PC-3 (cell line): Measurements from ENCODE around the gene HDLBP. TPM values are rescaled to one million over a fixed set of nuclear protein-coding genes. Genes with fewer than 3 reads are reported as not detected.

Experiments
- ATAC-seq: fragments of 200-7000 bp; cut with Tn5 transposase; 2 replicates; pipeline ENCODE4 v1.9.1; 2020; ENCODE audit warnings: mild to moderate bottlenecking, moderate library complexity
- BruUV-seq: library from RNA; stranded (reverse); fragments of 400-500 nt; replicated peaks from 2 replicates; lab custom pipeline; 2021; lab: Mats Ljungman, UMichigan
- CTCF ChIA-PET: fragments of 300-600 bp; sonication (Branson Sonifier 250); formaldehyde crosslinking; loops from one replicate; lab custom pipeline; 2022; ENCODE audit warnings: antibody characterized with exemption; lab: Charles Lee
- POLR2A ChIA-PET: fragments of 300-600 bp; sonication (Branson Sonifier 250); formaldehyde crosslinking; loops from one replicate; lab custom pipeline; 2022; ENCODE audit warnings: antibody characterized with exemption; ENCODE audit not compliant: unreplicated experiment; lab: Charles Lee
- DNase-seq: peaks from one replicate; pipeline ENCODE4 v3.0.0-alpha.2; 2015
- H2AFZ ChIP-seq: fragments of 300-600 bp; sonication (generic); 2 replicates; pipeline ENCODE4 v1.6.0; 2016; ENCODE audit warnings: antibody characterized with exemption, low read length
- H3F3A ChIP-seq: fragments of 300-600 bp; sonication (generic); one replicate; pipeline ENCODE4 v1.6.0; 2017; ENCODE audit warnings: antibody characterized with exemption, low read length, control low read depth, mild to moderate bottlenecking; ENCODE audit not compliant: unreplicated experiment
- H3K27ac ChIP-seq: fragments of 300-600 bp; sonication (generic); 2 replicates; pipeline ENCODE4 v1.5.1; 2016; ENCODE audit warnings: mild to moderate bottlenecking, low read length
- H3K27me3 ChIP-seq: fragments of 300-600 bp; sonication (generic); 2 replicates; pipeline ENCODE4 v1.6.1; 2016; ENCODE audit warnings: low read length, mixed read lengths
- H3K36me3 ChIP-seq: fragments of 300-600 bp; sonication (generic); 2 replicates; pipeline ENCODE4 v1.6.1; 2016; ENCODE audit warnings: low read depth, mixed run types, low read length, mixed read lengths
- H3K4me1 ChIP-seq: fragments of 300-600 bp; sonication (generic); 2 replicates; pipeline ENCODE4 v1.5.1; 2016; ENCODE audit warnings: low read length; ENCODE audit not compliant: insufficient read depth
- H3K4me2 ChIP-seq: fragments of 300-600 bp; sonication (generic); 2 replicates; pipeline ENCODE4 v1.6.0; 2016; ENCODE audit warnings: low read length
- H3K4me3 ChIP-seq: fragments of 300-600 bp; sonication (generic); 2 replicates; pipeline ENCODE4 v1.5.1; 2016; ENCODE audit warnings: mild to moderate bottlenecking, low read length, mixed read lengths
- H3K79me2 ChIP-seq: fragments of 300-600 bp; sonication (generic); 2 replicates; pipeline ENCODE4 v1.6.1; 2017; ENCODE audit warnings: low read length, mixed read lengths
- H3K9ac ChIP-seq: fragments of 300-600 bp; sonication (generic); 2 replicates; pipeline ENCODE4 v1.6.0; 2016; ENCODE audit warnings: mild to moderate bottlenecking, low read length
- H3K9me2 ChIP-seq: fragments of 300-600 bp; sonication (generic); replicated peaks from 2 replicates; pipeline ENCODE4 v1.6.1; 2016; ENCODE audit warnings: mixed run types, low read length, mixed read lengths
- H3K9me3 ChIP-seq: fragments of 300-600 bp; sonication (generic); 2 replicates; pipeline ENCODE4 v1.6.1; 2016; ENCODE audit warnings: low read length, mixed read lengths
- H4K20me1 ChIP-seq: fragments of 300-600 bp; sonication (generic); 2 replicates; pipeline ENCODE4 v1.6.1; 2016; ENCODE audit warnings: low read length, mixed read lengths
- EZH2 ChIP-seq: fragments of 300-600 bp; sonication (generic); IDR thresholded peaks from one replicate; pipeline ENCODE4 v1.6.1; 2017; ENCODE audit warnings: antibody characterized with exemption, mild to moderate bottlenecking, low read length; ENCODE audit not compliant: unreplicated experiment
- EZH2phosphoT487 ChIP-seq: fragments of 300-600 bp; sonication (generic); IDR thresholded peaks from 2 replicates; pipeline ENCODE4 v1.6.1; 2018; ENCODE audit warnings: mild to moderate bottlenecking, antibody characterized with exemption, low read length, borderline replicate concordance
- intact Hi-C: fragments of 100-400 bp; cut with micrococcal nuclease; formaldehyde crosslinking; loops from 2 replicates; pipeline ENCODE4 v1.9.0; 2023
- total RNA-seq: library from RNA; depleted of rRNA; stranded (reverse); fragments of >200 nt; gene quantifications from 2 replicates; pipeline ENCODE4 v1.2.3, GENCODE V29; 2014; rRNA removed
- TF ChIP-seq, protein P1 (sequence below): fragments of 300-600 bp; sonication (generic); conservative IDR thresholded peaks from 2 replicates; pipeline ENCODE4 v1.5.1; 2017; ENCODE audit warnings: antibody characterized with exemption, low read depth, mild to moderate bottlenecking, low read length

Gene HDLBP
- total RNA-seq, 1 experiment from 2014 or later = 410 TPM

DNA sequence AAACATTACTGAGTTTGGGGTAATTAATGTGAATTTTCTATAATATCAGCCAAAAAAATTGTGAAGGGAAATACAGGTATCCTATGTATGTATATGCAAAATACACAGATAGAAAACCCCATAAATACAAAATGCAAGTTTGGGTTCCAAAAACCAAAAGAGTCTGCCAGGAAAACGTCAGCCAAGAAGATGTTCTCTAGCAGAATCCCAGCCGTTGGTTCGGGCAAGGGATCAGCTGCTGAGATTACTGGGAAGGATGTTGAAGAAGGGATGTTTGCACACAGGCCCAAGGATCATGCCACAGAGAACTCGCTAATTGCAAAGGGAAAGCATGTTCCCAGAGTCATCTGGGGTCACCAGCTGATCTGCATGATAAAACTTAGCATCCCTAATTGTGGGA is 136.5 kb downstream of the HDLBP start:
- H3K9me3 ChIP-seq = no peaks in the 10 kb centered on the region
- no peaks in the 10 kb centered on the region for H3F3A ChIP-seq
- H3K4me2 ChIP-seq = no peak overlapping the region
- no peak for TF ChIP-seq EZH2
- TF ChIP-seq, protein P1, sequence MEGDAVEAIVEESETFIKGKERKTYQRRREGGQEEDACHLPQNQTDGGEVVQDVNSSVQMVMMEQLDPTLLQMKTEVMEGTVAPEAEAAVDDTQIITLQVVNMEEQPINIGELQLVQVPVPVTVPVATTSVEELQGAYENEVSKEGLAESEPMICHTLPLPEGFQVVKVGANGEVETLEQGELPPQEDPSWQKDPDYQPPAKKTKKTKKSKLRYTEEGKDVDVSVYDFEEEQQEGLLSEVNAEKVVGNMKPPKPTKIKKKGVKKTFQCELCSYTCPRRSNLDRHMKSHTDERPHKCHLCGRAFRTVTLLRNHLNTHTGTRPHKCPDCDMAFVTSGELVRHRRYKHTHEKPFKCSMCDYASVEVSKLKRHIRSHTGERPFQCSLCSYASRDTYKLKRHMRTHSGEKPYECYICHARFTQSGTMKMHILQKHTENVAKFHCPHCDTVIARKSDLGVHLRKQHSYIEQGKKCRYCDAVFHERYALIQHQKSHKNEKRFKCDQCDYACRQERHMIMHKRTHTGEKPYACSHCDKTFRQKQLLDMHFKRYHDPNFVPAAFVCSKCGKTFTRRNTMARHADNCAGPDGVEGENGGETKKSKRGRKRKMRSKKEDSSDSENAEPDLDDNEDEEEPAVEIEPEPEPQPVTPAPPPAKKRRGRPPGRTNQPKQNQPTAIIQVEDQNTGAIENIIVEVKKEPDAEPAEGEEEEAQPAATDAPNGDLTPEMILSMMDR = no peak
- no peak for TF ChIP-seq EZH2phosphoT487
- no peaks in the 10 kb centered on the region for H3K4me1 ChIP-seq
- ATAC-seq = no peak
- BruUV-seq = no TSS peak
- no peaks in the 10 kb centered on the region for H3K36me3 ChIP-seq
- H4K20me1 ChIP-seq = no peaks in the 10 kb centered on the region
- no peak for DNase-seq
- POLR2A ChIA-PET = no interaction called here
- H3K79me2 ChIP-seq = no peaks in the 10 kb centered on the region
- CTCF ChIA-PET = no interaction called here
- H3K9ac ChIP-seq = no peak overlapping the region
- intact Hi-C loops = no loop called here
- no peaks in the 10 kb centered on the region for H3K27me3 ChIP-seq
- H3K27ac ChIP-seq = no peak overlapping the region
- no peaks in the 10 kb centered on the region for H3K9me2 ChIP-seq
- no peak overlapping the region for H3K4me3 ChIP-seq
- H2AFZ ChIP-seq = no peak overlapping the region

DNA sequence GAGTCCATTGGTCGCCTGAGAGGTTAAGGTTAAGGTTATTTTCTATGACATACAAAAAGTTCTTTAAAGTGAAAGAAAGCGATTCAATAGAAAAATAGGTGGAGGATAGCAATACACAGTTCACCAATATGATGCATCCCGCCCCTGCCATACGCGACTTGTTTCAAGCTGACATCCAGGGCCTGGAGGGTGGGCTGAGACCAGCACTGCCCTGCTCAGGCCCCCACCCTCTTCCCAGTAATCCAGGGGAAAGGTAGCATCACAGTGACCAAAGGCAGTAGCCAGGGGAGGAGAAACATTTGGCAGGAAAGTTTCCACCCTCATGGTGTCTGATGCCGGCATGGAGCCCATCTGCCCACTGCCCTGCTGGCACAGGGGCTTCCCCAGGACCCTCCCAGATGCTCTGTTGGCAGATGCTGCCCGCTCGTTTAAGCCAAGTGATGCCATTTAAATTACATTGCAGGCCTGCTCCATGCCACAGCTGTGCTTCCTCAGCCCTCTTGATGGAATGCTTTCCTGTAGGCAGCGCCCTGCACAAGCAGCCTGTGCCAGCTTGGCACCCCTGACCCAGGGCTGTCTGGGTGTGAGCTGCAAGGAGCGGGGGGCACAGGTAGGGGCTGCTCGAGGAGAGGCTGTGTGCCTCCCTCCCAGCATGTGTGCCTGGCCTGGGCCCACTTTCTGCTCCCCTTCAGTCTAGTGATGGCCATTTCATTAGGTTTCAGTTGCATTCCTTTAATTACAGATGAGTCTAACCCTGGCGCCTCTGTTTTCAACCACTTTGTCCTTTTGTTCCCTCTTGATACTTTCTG is 137.7 kb downstream of the HDLBP start:
- POLR2A ChIA-PET = no interaction called here
- Histone ChIP-seq H3K4me3 (no peak overlapping the region), H3K4me1 (no peaks in the 10 kb centered on the region), H2AFZ (no peak overlapping the region), H4K20me1 (no peaks in the 10 kb centered on the region), H3K27ac (no peak overlapping the region), H3K27me3 (no peaks in the 10 kb centered on the region), H3K36me3 (no peaks in the 10 kb centered on the region), H3K79me2 (no peaks in the 10 kb centered on the region), H3K9me2 (no peaks in the 10 kb centered on the region), H3F3A (no peaks in the 10 kb centered on the region), H3K9ac (no peak overlapping the region), H3K9me3 (no peaks in the 10 kb centered on the region), H3K4me2 (no peak overlapping the region)
- ATAC-seq (no peak), DNase-seq (no peak)
- BruUV-seq = no TSS peak
- CTCF ChIA-PET = no interaction called here
- TF ChIP-seq, protein P1 = no peak
- TF ChIP-seq EZH2phosphoT487 (no peak), EZH2 (no peak)
- intact Hi-C loops = no loop called here

Other genes with a start within 250 kb of the HDLBP start
- gene MTERF4, start 213.4 kb downstream of the HDLBP start, total RNA-seq = 13.6 and 15.4 TPM in 2 replicates
- gene PASK, start 166.2 kb downstream of the HDLBP start, total RNA-seq = 3.1 and 4.1 TPM in 2 replicates
- gene PPP1R7, start 165.2 kb downstream of the HDLBP start, total RNA-seq = 16.6 and 21.4 TPM in 2 replicates
- 2.6 and 2.9 TPM in 2 replicates for gene ANO7, start 127.0 kb downstream of the HDLBP start, total RNA-seq
- gene SEPTIN2, start 253 bp upstream of the HDLBP start, total RNA-seq = 185 and 207 TPM in 2 replicates
- 24.5 and 29.9 TPM in 2 replicates for gene FARP2, start 40.6 kb upstream of the HDLBP start, total RNA-seq
- gene STK25, start 192.9 kb upstream of the HDLBP start, total RNA-seq = 198 and 245 TPM in 2 replicates
- 30.2 and 39.3 TPM in 2 replicates for gene BOK, start 243.1 kb upstream of the HDLBP start, total RNA-seq